GM19043 (cell line): ENCODE results near the gene SPEG.

Experiments used
- ATAC-seq: cut with Tn5 transposase; IDR thresholded peaks from one replicate; pipeline ENCODE4 v1.9.1; 2021; ENCODE audit warnings: low read depth; ENCODE audit not compliant: unreplicated experiment

Gene SPEG

DNA sequence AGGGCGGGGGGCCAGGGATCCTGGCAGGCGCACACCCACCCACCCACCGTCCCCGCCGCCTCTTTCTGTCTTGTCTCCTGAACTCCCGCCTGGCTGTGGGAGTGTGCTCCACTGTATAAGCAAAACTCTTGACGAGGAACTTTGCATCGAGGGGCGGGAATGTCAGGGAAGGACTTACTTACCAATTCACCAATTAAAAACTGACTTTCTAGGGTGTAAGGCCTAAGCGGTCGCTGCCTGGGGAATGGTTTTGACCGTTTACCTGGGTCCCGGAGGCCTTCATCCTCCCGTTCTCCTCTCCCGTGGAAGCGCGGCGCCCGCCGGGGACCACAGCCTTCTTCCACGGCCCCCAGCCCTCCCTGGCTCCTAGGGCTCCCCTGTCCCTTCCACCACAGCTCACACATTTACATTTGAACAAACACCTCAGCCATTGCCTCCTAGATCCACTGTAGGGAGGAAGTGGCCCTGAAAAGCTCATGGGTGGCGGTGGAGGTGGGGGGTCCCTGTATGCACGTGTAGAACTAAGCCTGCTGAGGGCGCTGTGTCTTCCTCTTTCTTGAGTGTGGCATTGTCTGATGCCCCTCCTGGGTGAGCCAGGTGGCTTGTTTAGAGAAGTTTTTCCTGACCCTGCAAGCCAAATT is 88.5 kb downstream of the SPEG start:
- no peak for ATAC-seq

DNA sequence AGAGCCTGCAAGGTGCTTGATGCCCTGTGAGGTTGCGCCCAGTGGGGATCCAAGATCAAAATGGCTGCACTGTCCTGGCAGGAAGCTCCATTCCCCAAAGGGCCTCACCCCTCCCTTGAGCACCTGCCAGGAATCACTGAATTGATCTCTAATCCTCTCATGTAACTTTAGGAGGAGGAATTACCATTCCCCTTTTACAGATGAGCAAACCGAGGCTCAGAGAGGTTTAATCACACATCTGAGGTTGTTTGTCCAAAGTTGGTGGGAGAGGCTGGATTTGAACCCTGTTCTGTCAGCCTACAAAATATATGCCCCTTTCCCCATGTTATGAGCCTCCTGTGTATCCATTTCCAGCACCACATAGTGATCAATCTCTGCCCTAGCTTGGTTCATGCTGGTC is 90.2 kb downstream of the SPEG start:
- ATAC-seq: no peak

DNA sequence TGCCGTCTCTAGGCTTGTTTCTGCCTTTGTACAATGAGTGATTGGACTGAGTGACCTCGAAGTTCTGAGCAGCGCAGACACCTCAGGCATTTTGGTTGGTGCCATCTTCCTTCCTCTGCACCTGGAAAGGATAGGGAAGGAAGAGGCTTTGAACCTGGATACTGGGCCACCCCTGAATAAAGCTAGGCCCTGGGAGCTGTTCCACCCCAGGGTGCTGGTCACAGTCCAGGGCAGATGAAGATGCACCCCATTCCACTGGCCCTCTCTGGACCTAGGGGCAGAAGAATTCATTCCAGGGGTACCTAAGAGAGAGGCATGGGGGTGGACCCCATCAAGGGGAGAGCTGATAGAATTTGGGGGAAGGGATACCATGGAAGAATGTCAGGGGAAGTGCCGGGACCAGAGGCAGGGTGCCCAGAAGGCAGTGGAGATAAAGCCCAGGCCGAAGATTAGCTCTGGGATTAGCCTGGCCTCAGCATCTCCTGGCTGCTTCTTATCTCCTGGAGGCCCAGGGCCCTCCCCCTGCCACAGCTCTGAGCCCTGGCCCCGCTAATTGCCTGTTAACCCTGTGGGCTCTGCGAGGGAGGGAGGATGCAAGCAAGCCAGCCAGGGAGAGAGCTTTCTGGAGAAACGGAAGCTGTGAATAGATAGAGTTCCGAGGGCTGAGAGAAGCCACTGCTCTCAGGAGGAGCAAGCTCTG is 91.0 kb downstream of the SPEG start:
- ATAC-seq: no peak

DNA sequence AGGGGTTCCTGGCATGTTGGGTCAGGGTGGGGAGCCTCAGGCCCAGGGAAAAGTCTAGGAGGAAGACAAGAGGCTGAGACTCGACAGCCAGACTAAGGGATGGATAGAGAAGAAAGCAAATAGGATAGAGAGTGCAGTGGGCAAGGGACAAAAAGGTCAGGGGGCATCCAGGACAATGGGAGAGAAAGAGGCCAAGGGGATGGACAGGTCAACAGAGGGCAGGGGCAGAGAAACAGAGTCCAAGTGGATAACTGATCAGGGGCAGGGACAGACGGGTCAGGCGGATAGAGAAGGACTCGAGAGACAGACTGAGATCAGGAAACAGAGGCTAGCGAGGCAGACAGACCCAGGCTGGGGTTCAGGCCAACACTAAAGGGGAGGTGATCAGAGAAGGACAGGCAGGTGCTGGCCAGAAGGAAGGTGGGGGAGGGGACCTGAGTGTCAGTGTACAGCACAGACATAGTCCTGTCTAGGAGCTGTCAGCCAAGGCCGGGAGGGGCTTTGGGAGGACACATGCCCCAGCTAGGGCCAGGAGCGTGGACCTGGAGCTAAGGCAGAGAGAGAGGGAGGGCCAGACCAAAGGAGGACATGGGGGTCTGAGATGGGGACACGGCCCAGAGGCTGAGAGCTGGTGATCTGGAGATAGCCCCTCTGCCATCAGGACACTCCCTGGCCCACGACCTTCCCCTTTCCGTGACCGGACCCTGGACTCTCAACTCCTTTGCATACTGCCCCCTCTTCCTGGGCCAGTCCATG is 91.9 kb downstream of the SPEG start:
- ATAC-seq: no peak

DNA sequence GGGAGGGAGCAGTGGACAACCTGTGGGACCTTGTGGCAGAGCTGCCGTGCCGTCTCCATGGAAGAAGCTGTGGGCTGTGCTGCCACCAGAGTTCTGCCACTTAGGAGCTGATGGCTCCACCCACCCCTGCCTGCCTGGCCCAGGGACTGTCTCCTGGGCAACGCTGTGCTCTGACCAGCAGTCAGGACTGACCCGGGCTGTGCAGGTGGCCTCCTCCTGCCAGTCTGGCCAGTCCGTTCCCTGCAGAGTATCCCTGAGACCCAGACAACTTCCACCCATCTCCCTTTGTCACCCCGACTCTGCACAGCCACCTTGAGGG is 92.4 kb downstream of the SPEG start:
- ATAC-seq: no peak

DNA sequence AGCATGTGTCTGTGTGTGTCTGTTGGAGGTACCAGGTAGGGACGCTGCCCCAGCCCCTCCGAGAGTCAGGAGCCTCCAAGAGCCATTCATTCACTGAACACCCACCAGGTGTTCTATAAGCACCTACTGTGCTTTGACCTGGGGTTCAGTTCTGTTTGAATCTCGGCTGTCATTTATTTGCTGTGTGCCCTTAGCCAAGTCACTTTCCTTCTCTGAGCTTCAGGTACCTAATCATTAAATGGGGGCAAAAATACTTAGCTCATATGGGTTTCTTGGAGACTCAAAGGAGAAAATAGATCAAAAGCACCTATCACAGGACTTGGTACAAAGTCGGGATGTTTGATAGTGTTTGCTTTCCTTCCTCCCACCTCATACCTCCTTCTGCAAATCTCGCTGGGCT is 92.8 kb downstream of the SPEG start:
- ATAC-seq: no peak

DNA sequence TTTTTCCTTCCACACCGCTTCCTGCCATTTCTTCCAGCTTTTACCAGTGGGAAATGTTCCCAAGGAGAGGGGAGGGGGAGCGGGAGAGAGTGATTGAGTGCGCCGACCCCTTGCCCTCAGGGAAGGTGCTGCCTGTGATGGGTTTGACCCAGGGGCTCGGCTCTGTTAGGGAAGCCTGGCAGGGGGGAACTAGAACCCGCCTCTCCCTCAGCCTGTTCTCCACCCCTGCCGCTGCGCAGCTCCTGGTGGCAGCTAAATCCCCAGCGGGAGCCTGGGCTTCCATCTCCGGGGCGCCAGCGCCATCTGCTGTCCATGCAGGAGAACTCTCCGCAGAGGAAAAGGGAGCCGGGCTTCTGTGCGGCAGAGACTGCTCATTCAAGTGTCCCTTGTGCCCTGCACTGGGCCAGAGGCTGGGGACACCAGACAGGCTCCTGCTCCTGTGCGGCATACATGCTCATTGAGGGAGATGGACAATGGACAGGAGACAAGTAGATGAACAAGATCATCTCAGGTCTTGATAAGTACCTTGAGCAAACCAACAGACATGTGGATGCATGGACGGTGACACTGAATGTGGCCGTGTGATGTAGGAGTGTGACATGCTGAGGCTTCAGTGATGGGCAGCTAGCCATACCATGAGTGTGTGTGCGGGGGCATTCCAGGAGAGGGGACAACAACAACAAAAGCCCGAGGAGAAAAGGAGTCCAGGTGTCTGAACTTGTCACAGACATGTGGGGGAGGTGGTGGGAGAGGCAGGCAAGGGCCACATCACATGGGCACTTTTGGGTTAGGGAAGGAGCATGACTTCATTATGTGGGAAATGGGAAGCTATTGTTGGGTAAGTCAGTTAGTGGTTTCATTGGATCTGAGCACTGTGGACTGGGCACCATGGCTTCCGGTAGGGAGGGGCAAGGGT is 95.7 kb downstream of the SPEG start:
- peak; percentile 97 for ATAC-seq

DNA sequence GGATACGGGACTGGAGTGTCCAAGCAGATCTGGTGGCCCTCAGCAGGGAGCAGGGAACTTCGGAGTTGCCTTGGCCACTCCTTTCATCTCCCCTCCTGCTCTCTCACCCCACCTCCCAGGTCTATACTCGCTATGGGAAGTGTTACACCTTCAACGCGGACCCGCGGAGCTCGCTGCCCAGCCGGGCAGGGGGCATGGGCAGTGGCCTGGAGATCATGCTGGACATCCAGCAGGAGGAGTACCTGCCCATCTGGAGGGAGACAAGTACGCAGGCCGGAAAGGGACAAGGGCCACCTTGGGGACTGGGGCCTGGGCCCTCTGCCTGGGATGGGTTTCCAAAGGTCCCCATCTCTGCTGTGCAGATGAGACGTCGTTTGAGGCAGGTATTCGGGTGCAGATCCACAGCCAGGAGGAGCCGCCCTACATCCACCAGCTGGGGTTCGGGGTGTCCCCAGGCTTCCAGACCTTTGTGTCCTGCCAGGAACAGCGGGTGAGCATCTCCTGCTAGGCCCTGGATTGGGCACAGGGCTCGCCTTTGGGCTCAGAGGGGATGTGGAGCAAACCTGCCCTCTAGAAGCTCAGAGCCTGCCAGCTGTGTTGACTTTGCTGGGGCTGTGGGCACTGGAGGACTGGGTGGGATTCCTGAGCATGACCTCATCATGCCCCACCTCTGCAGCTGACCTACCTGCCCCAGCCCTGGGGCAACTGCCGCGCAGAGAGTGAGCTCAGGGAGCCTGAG is 97.2 kb downstream of the SPEG start:
- ATAC-seq: no peak

DNA sequence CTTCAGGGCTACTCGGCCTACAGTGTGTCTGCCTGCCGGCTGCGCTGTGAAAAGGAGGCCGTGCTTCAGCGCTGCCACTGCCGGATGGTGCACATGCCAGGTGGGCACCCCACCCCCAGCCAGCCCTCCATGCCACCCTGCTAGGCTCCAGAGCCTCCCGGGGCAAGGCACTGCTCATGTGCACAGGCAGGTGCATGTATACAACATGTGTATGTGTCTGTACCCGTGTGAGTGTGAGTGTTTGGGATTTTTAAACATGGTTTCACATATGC is 97.7 kb downstream of the SPEG start:
- ATAC-seq: no peak

DNA sequence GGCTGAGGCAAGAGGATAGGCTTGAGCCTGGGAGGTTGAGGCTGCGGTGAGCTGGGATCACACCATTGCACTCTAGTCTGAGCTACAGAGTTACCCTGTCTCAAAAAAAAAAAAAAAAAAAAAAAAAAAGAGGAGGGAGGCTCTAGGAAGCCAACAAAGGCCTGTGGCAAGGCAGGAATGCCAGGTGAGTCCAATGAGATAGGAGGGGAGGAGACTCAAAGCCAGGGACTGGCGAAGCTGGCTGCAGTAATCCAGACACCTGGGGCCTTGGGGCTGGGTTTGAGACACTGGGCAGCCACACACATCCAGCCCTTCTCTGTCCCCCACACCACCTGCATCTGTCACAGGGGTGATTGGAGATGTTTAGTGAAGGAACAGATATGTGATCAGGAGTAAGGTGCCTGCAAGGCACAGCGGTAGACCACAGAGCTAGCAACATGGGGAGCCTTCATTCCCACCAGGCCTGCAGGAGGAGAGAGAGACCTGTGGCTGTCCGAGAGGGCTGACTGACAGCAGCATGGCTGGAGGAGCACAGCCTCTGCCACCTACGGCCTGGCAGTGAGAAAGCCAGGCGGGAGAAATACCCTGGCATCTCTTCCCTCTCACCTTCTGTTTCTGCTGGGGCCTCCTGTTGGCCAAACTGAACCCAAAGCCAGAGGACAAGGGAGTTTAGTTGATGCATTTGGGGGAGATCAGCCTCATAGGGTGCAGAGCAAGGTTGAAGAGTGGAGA is 99.5 kb downstream of the SPEG start:
- no peak for ATAC-seq

DNA sequence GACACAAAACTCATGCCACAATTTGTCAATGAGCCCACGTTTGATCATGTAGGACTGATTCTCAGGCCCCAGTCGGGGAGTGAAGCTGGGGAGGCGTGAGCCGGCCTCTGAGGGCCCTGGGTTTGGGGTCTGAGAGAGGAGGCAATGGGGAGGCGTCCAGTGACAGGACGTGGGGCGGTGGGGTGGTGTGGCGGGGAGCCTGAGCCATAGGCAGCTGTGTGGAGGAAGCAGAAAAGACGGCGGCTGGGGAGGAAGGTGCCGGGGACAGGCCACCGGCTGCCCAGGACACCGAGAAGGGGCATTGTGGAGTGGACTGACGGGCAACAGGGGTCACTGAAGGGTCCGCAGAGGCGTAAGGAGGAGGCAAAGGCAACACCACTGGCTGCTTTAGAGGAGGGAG is 101.8 kb downstream of the SPEG start:
- ATAC-seq: no peak

DNA sequence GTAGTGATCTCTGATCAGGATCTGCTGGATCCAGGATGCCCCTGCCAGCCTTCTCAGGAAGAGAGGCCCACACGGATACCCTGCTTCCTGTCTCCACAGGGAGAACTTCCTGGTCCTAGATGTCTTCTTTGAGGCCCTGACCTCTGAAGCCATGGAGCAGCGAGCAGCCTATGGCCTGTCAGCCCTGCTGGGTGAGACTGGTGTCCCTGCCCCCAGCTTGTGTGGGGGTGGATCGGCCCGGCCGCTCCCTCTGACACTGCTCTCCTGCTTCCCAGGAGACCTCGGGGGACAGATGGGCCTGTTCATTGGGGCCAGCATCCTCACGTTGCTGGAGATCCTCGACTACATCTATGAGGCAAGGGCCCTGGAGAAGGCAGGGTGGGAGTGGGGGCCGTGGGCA is 102.3 kb downstream of the SPEG start:
- ATAC-seq: no peak

DNA sequence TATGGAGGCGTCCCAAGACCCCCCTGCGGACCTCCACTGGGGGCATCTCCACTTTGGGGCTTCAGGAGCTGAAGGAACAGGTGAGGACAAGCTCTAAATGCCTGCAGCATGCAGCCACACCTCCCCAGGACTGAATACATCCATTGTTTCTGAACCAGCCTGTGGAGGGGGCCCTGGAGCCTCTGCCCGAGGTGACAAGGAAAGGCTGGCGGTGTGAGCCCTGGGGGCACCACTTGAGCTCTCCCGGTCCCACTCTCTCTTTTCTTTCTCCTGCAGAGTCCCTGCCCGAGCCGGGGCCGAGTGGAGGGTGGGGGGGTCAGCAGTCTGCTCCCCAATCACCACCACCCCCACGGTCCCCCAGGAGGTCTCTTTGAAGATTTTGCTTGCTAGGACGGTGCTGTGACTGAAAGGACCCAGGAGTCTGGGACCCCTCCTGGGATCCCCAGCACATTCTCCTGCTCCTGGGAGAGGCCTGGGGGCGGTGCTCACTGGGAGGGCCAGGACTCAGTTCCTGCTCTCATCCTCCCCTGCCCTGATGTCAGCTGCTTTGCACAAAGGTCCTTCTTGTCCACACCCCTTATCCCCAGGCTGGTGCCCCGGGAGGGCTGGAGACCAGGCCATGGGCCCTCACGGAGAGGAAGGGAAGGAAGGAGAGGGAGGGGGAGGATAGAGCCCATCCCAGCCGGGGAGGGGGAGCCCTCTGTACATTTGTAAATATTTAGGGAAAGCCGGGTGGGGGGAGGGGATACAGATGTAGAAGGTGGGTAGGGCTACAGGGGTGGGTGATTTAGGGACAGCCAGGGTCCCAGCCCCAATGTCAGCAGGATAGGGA is 103.2 kb downstream of the SPEG start:
- no peak for ATAC-seq

DNA sequence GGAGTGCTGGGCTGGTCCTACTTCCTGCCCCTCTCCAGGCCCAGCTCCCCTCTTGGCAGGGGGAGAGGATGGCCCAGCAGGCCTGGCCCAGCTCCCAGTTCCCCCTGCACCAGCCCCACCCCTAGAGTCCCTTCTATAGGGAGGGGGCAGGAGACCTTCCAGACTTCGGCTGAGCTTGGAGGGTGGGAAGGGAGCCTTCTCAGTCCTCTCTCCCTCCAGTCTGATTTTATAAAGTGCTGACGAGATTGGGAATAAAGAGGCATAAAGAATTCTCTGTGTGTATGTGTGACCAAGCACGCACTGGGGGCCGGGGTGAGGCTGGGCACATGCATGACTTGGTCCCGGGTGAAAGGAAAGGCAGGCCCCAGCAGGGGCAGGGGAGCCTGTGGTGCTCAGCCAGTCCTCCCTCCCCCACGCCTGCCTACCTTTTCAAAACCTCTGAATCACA is 103.9 kb downstream of the SPEG start:
- ATAC-seq: no peak

DNA sequence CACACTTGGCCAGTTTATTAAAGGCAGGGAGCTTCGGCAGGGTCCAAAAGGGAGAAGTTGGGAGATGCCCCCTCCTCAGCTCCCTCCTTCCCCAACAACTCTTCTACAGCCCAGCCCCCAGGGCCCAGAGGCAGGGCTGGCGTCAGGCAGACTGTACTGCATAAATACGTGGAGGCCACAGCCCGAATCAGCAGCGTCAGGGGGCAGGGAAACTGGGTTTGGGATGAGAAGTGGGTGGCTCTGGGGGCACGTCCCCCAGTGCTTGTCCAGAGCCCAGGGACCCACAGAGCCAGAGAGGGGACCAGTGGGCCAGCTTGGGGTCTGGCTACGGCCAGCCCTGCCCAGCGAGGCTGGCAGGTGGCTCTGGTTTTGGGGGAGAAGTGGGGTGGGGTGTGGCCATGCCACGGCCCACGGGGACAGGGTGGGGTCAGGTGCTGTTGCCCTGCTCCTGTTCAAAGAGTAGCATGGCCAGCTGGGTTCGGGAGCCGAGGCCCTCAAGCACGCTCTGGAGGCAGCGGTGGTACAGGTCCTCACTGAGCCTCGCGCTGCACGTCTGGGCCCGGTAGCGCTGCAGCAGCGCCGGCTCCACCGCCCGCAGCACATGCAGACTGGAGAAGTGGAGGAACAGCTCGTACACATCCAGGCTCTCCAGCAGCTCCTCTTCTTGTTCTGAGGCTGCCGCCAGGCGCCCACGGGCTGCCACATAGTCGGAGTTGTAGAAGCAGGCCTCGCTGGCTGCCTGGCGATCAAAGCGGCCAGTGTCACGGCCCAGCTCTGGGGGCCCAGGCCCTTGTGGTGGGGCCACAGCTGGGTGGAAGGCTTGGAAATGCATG is 104.5 kb downstream of the SPEG start:
- ATAC-seq: no peak

DNA sequence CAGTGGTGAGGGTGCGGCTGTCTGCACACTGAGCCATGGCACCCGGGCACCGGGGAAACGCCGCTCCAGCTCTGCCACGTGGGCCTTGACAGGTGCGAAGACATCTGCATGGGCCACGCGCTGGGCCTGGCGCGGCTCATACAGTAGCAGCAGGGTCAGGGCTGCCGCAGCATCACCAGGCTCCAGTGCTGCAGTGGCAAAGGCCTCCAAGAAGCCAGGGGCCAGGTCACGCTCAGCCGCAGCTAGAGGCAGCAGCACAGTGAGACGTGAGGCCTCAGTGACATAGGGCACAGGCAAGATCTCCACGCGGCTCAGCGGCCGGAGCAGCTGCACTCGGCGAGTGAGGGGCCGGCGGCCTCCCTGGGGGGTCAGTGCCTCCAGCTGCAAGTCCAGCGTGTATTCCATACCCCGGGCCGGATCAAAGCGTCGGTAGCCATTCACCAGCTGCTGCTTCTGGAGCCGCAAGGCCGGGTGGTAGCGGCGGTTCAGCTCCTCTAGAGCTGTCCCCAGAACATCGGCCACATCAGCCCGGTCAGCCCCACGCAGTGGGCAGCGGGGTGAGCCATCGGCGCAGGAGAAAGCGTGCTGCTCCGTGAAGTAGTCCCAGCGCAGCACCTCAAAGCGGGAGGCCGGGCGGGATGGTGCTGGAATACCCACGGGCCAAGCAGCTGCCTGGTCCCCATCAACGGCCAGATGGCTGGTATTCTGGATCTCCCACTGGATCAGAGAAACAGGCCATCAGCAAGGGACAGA is 105.5 kb downstream of the SPEG start:
- no peak for ATAC-seq

DNA sequence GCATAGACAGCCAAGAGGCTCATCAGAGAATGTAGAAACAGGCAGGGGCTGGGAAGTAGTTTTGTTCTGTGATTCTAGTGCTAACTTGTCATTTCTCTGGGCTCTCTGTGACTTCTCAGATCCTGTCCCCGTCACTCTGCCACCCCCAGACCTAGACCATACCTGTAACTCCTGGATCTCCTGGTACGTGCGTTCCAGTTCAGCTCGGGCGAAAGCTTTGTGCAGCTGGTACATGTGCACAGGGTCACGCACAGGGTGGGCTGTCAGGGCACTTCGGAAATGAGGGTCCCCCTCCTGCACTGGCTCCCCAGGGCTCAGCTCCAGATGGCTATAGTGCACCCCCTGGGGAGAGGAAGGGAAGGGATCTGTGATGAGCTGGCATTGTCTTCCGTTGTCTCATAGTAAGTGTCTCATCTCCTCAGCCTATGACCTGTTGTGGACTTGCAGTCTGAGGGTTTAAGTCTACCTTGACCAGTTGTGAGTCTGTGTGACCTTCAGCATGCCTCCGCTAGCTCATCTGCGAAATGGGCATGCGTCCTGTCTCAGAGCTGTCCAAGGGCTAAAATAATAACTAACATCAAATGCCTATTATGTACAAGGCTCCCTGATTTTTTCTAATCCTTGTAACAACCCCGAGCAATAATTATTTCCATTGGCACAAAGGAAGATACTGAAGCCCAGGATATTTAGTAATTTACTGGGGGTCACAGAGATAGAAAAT is 106.3 kb downstream of the SPEG start:
- no peak for ATAC-seq
